WERI-Rb-1 (cell line): Measurements from ENCODE around the gene PIGO.

Source experiments
- DNase-seq: peaks from one replicate; pipeline ENCODE4 v3.0.0-alpha.2; 2020
- H3K27ac ChIP-seq: fragments of 250-450 bp; sonication (Bioruptor Pico); 2 replicates; pipeline ENCODE4 v1.5.1; 2020; ENCODE audit warnings: mild to moderate bottlenecking, moderate library complexity
- H3K27me3 ChIP-seq: fragments of 250-450 bp; sonication (Bioruptor Pico); 2 replicates; pipeline ENCODE4 v1.5.1; 2021; ENCODE audit warnings: mild to moderate bottlenecking, low read depth, moderate library complexity; ENCODE audit not compliant: insufficient read depth, severe bottlenecking
- H3K36me3 ChIP-seq: fragments of 250-450 bp; sonication (Bioruptor Pico); 2 replicates; pipeline ENCODE4 v1.5.1; 2020; ENCODE audit warnings: mild to moderate bottlenecking, moderate library complexity
- H3K4me3 ChIP-seq: 2 replicates; pipeline ENCODE4 v1.5.1; 2011; ENCODE audit warnings: low read depth, mild to moderate bottlenecking, control low read depth, low read length
- H3K9me3 ChIP-seq: fragments of 250-450 bp; sonication (Bioruptor Pico); 2 replicates; pipeline ENCODE4 v1.5.1; 2021; ENCODE audit warnings: mild to moderate bottlenecking, moderate library complexity; ENCODE audit not compliant: severe bottlenecking
- TF ChIP-seq, protein P1 (sequence below): IDR thresholded peaks from 2 replicates; pipeline ENCODE4 v1.5.1; 2011; ENCODE audit warnings: low read depth, mild to moderate bottlenecking, control low read depth, inconsistent platforms, low read length

PIGO gene

DNA sequence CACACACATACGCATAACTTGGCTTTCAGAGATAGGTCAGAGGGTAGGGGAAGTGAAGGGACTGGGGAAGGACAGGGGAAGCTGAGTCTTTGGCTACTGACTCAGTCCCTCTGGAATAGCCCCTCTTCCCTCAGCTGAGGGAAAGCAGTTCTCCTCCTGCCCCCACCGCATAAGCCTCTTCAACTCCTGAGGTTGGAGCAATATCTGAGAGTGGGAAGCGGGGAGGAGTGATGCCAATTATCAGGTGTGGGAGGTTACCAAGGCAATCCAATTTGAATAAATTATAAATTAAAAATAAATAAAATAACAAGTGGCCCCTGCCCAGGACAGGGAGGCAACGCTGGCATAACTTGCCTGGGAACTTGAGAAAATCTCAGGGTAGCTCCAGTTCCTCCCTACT lies 8.2 kb upstream of the PIGO start:
- TF ChIP-seq, protein P1, sequence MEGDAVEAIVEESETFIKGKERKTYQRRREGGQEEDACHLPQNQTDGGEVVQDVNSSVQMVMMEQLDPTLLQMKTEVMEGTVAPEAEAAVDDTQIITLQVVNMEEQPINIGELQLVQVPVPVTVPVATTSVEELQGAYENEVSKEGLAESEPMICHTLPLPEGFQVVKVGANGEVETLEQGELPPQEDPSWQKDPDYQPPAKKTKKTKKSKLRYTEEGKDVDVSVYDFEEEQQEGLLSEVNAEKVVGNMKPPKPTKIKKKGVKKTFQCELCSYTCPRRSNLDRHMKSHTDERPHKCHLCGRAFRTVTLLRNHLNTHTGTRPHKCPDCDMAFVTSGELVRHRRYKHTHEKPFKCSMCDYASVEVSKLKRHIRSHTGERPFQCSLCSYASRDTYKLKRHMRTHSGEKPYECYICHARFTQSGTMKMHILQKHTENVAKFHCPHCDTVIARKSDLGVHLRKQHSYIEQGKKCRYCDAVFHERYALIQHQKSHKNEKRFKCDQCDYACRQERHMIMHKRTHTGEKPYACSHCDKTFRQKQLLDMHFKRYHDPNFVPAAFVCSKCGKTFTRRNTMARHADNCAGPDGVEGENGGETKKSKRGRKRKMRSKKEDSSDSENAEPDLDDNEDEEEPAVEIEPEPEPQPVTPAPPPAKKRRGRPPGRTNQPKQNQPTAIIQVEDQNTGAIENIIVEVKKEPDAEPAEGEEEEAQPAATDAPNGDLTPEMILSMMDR: no peak
- Histone ChIP-seq H3K27ac (no peak overlapping the region), H3K27me3 (no peaks in the 10 kb centered on the region), H3K4me3 (no peak overlapping the region), H3K36me3 (peaks cover 26% of the 10 kb centered on the region), H3K9me3 (no peaks in the 10 kb centered on the region)
- DNase-seq: no peak

DNA sequence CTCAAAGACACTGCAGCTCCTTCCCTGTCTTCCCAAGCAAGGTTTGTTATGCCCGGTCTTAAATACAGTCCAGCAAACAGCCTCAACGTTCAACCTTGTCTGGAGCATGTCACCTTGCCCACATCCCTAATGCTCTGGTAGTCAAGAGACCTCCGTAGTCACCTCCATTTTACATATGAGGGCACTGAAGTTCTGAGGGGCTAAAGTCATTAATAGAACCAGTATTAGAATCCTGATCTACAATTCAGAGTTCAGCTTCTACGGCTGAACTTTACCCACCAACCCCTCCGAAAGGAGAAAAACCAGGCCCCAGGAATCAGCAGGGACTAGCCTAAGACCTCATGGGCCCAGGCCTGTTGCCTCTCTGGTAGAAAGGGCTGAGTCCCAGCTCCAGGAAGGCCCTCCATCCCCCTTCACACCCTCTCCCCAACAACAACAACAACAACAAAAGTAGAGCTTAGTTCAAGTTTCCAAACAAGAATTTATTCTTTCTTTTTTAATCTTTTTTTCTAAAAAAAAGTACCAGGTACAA lies 7.3 kb upstream of the PIGO start:
- H3K27ac ChIP-seq: peak overlapping the region; percentile 83
- peaks cover 26% of the 10 kb centered on the region for H3K36me3 ChIP-seq
- no peak for DNase-seq
- peak overlapping the region; percentile 90 for H3K4me3 ChIP-seq
- H3K27me3 ChIP-seq: no peaks in the 10 kb centered on the region
- TF ChIP-seq, protein P1: no peak
- H3K9me3 ChIP-seq: no peaks in the 10 kb centered on the region

DNA sequence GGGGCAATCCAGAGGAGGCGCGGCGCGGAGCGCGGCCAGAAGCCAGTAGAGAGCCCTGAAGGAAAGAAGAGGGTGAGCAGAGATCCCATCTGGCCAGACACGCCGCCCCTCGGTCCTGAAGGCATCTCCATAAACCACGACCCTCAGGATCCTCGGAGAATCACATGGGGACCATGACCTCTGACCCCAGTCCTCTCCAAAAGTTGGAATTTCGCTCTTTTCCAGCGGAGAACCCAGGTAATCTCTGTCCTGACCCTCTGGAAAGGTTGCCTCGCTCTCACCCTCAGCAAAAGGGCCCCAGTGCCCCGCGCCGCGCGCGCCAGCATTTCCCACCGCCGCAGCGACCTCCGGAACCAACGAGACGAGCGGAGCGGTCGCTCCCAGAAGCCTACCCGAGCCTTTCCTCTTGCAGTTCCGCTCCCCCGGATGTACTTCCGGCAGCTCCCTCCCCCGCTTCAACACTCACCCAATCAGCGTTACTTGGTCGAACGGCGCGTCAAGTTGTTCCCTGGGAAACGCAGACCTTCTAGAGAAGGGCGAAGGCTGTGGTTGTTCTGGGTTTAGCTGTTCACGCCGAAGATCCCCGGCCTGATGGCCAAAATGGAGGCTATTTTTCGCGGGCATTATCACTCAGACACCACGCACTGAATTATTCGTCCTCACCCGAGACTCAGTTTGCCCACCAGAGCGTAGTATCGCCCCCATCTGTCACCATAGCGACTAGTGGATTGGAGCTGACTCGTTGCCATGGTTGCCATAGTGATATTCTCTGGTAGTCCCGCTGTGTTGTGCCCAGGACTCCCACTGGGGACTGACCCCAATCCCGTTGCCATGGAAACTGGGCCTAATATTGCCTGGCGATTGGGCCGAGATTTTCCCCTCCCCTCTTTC lies 6.6 kb upstream of the PIGO start, which contains the start of gene STOML2:
STOML2 (minus strand) TSS at position 363 of the 891 bp plus-strand sequence; CDS start at position 326, 37 bp downstream.
- Histone ChIP-seq H3K36me3 (peaks cover 26% of the 10 kb centered on the region), H3K27ac (peak within 1 kb of the TSS; percentile 83), H3K9me3 (no peaks in the 10 kb centered on the region), H3K27me3 (no peaks in the 10 kb centered on the region), H3K4me3 (peak within 1 kb of the TSS; percentile 90)
- TF ChIP-seq, protein P1: no peak
- DNase-seq: peak; percentile 95

DNA sequence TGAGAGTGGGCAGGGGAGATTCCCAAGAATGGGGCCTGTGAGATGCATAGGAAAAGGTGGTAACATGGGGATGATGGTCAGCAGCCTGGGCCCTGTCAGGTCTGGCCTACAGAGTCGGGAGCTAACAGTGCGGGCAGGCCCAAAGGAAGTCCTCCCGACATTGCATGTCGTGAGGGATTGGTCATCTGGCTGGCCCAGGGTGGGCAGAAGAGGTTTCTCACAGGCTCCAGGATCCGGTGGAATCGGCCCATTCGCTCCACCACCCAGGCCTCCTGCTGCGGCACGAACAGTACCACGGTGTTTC lies 6.0 kb upstream of the PIGO start:
- Histone ChIP-seq H3K9me3 (no peaks in the 10 kb centered on the region), H3K36me3 (peaks cover 26% of the 10 kb centered on the region), H3K27ac (peak overlapping the region; percentile 83), H3K4me3 (peak overlapping the region; percentile 90), H3K27me3 (no peaks in the 10 kb centered on the region)
- TF ChIP-seq, protein P1: no peak
- DNase-seq: no peak

DNA sequence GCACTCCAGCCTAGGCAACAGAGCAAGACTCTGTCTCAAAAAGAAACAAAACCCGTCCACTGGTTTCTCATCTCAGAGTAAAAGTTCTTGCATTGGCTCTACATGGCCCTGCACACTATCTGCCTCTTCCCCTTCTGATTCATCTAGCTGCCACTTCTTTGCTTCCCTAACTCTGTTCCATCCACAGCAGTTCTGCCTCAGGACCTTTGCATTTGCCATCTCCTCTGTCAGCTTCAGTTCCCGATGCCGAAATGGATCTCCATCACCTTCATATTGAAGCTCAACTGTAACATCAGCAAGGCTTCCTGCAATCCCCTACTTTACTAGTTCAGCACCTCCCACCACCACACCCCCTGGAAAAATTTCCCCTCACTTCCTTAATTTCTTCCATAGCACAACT lies 1.2 kb upstream of the PIGO start:
- DNase-seq: no peak
- Histone ChIP-seq H3K36me3 (peaks cover 30% of the 10 kb centered on the region), H3K9me3 (no peaks in the 10 kb centered on the region), H3K27me3 (no peaks in the 10 kb centered on the region), H3K4me3 (no peak overlapping the region), H3K27ac (no peak overlapping the region)
- TF ChIP-seq, protein P1: no peak

DNA sequence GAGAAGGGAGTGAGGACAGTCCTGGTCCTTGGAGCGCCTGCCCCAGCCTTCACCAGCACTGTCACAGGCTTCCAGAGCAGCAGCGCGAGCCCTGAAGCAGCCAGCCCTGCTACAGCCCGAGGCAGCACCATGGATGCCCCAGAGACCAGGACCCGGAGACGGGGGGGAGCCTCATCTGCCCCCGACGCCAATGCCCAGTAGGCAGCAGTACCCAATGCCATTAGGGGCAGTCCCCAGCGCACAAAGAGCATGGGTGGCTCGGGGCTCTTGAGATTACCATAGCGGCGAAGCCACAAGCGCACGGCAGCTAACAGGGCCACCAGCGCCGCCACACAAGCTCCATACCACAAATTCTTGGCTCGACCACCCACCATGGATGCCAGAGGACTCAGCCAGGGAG lies 4.9 kb downstream of the PIGO start:
- TF ChIP-seq, protein P1: no peak
- Histone ChIP-seq H3K9me3 (no peaks in the 10 kb centered on the region), H3K27me3 (no peaks in the 10 kb centered on the region), H3K36me3 (peaks cover 39% of the 10 kb centered on the region), H3K4me3 (no peak overlapping the region), H3K27ac (no peak overlapping the region)
- no peak for DNase-seq
